Inferior parietal cortex (tissue), 1 donor: ENCODE measurements around the gene DYNLT2B.
"Not testable (repeated sequence)": the region's sequence is repeated elsewhere in the genome, so short reads cannot be mapped to it uniquely, and the experiment has no call there.

Experiments used
- DNase-seq: peaks from one replicate; pipeline ENCODE4 v3.0.0-alpha.2; 2016; ENCODE audit errors: extremely low spot score

DYNLT2B gene

GRCh38 chr3:196272826-196273225, 45.2 kb downstream of the DYNLT2B start:
- no peak for DNase-seq

- DNase-seq, result no peak
Observed at GRCh38 chr3:196270499-196270898, 47.5 kb downstream of the DYNLT2B start.

- DNase-seq, result no peak
Observed at GRCh38 chr3:196268284-196269163, 49.5 kb downstream of the DYNLT2B start.

GRCh38 chr3:196263819-196264218, 54.2 kb downstream of the DYNLT2B start:
- DNase-seq, result no peak

- no peak for DNase-seq
Observed at GRCh38 chr3:196260784-196261183, 57.3 kb downstream of the DYNLT2B start.

GRCh38 chr3:196255776-196256175, 62.3 kb downstream of the DYNLT2B start:
- no peak for DNase-seq

- no peak for DNase-seq
Observed at GRCh38 chr3:196254376-196255283, 63.4 kb downstream of the DYNLT2B start.

- DNase-seq, result no peak
Observed at GRCh38 chr3:196251918-196252317, 66.1 kb downstream of the DYNLT2B start.

GRCh38 chr3:196246612-196247308, 71.3 kb downstream of the DYNLT2B start:
- DNase-seq, result no peak

- not testable (repeated sequence) for DNase-seq
Observed at GRCh38 chr3:196244166-196244565, 73.9 kb downstream of the DYNLT2B start.

- DNase-seq, result no peak
Observed at GRCh38 chr3:196241704-196242103, 76.3 kb downstream of the DYNLT2B start.
